HL-60 (cell line): ENCODE data around the gene PHC1.
"Not testable (repeated sequence)": the region's sequence is repeated elsewhere in the genome, so short reads cannot be mapped to it uniquely, and the experiment has no call there.

ENCODE experiments used
- DNase-seq, 2 experiments: peaks; one replicate each; pipeline ENCODE4 v3.0.0-alpha.2; 2010 to 2020; ENCODE audit warnings: low read depth in 1 of 2, low spot score in 1 of 2
- H3K27ac ChIP-seq: fragments of 250-450 bp; sonication (Bioruptor Pico); replicated peaks from 2 replicates; pipeline ENCODE4 v1.5.1; 2020; ENCODE audit warnings: mild to moderate bottlenecking, moderate library complexity
- H3K27me3 ChIP-seq: fragments of 250-450 bp; sonication (Bioruptor Pico); 2 replicates; pipeline ENCODE4 v1.5.1; 2021; ENCODE audit warnings: mild to moderate bottlenecking, moderate library complexity; ENCODE audit not compliant: insufficient read depth, poor library complexity, severe bottlenecking
- H3K4me3 ChIP-seq: replicated peaks from 2 replicates; pipeline ENCODE4 v1.5.1; 2011; ENCODE audit warnings: mild to moderate bottlenecking, control low read depth, low read length; ENCODE audit not compliant: insufficient read depth
- CTCF ChIP-seq: IDR thresholded peaks from one replicate; pipeline ENCODE4 v1.5.1; 2011; ENCODE audit warnings: low read length, control low read depth, inconsistent platforms; ENCODE audit not compliant: insufficient read depth
- GABPA ChIP-seq: IDR thresholded peaks from 2 replicates; pipeline ENCODE4 v1.6.1; 2012; ENCODE audit warnings: low read depth
- POLR2AphosphoS5 ChIP-seq: IDR thresholded peaks from 2 replicates; pipeline ENCODE4 v1.6.1; 2012; ENCODE audit warnings: low read depth
- REST ChIP-seq: IDR thresholded peaks from 2 replicates; pipeline ENCODE4 v1.6.1; 2012; ENCODE audit warnings: low read depth; ENCODE audit not compliant: insufficient replicate concordance
- SPI1 ChIP-seq: IDR thresholded peaks from 2 replicates; pipeline ENCODE4 v1.6.1; 2012; ENCODE audit warnings: low read depth, mild to moderate bottlenecking, borderline replicate concordance
- long read RNA-seq: library from polyadenylated mRNA; unstranded; transcript quantifications from one replicate; pipeline ENCODE4 v2.0.0, GENCODE V29; 2020

The PHC1 gene
- long read RNA-seq, transcript PHC1-214 (15 exons, 3,626 nt) = major isoform, 6 of 17 reads
- long read RNA-seq, partial matches to known transcripts = 5 of 17 reads
- long read RNA-seq, other reads (novel, unspliced or antisense) = 6 of 17 reads

GRCh38 chr12:8914033-8914715 lies at the start of gene PHC1:
PHC1 (plus strand) TSS chr12:8914509; CDS start chr12:8917678, 3,169 bp downstream.
- DNase-seq = peak; percentile 24 to 28
- not testable (repeated sequence) for H3K27ac ChIP-seq, H3K27me3 ChIP-seq
- H3K4me3 ChIP-seq = peak within 1 kb of the TSS; percentile 65

GRCh38 chr12:8866429-8866828 lies 47.9 kb upstream of the PHC1 start:
- TF ChIP-seq REST (no peak), SPI1 (no peak), POLR2AphosphoS5 (no peak), CTCF (no peak), GABPA (no peak)
- DNase-seq = no peak

GRCh38 chr12:8867009-8867408 lies 47.3 kb upstream of the PHC1 start:
- no peak for DNase-seq
- no peak for TF ChIP-seq CTCF
- TF ChIP-seq SPI1 = no peak
- no peak for TF ChIP-seq REST
- TF ChIP-seq POLR2AphosphoS5 = no peak
- no peak for TF ChIP-seq GABPA
- H3K27ac ChIP-seq = no peak overlapping the region
- no peak overlapping the region for H3K4me3 ChIP-seq
- no peaks in the 10 kb centered on the region for H3K27me3 ChIP-seq

More at GRCh38 chr12:8866429-8866828, 47.9 kb upstream of the PHC1 start:
- H3K27me3 ChIP-seq = no peaks in the 10 kb centered on the region
- no peak overlapping the region for H3K4me3 ChIP-seq
- H3K27ac ChIP-seq = no peak overlapping the region

- TF ChIP-seq CTCF (no peak), SPI1 (no peak), GABPA (no peak), POLR2AphosphoS5 (no peak), REST (no peak)
- Histone ChIP-seq H3K27me3 (no peaks in the 10 kb centered on the region), H3K4me3 (no peak overlapping the region), H3K27ac (no peak overlapping the region)
- DNase-seq = no peak
Measured at GRCh38 chr12:8867786-8868185, 46.5 kb upstream of the PHC1 start.
